ENCODE measurements around the gene MAPK8.
"Not testable (repeated sequence)": the region's sequence is repeated elsewhere in the genome, so short reads cannot be mapped to it uniquely, and the experiment has no call there.

MAPK8 gene

GRCh38 chr10:48417374-48417773 is 110.9 kb downstream of the MAPK8 start:
- H3K36me3 ChIP-seq = no peaks in the 10 kb centered on the region
- no peak overlapping the region for H3K27ac ChIP-seq
- no peaks in the 10 kb centered on the region for H3K4me1 ChIP-seq (ENCODE audit: control insufficient read depth in 1 of 2, insufficient read depth in 1 of 2, low read depth in 1 of 2, low read length in 1 of 2)
- H3K4me3 ChIP-seq (ENCODE audit: low read depth in 1 of 2, low read length in 1 of 2) = no peak overlapping the region
- no peaks in the 10 kb centered on the region for H3K9me3 ChIP-seq
- no peaks in the 10 kb centered on the region for H3K27me3 ChIP-seq
- TF ChIP-seq CTCF (IDR thresholded peaks at IDR 0.05) = no peak

- H3K27ac ChIP-seq = no peak overlapping the region
- no peaks in the 10 kb centered on the region for H3K9me3 ChIP-seq
- no peak for TF ChIP-seq CTCF (IDR thresholded peaks at IDR 0.05)
- no peaks in the 10 kb centered on the region for H3K36me3 ChIP-seq
- H3K27me3 ChIP-seq = no peaks in the 10 kb centered on the region
- H3K4me3 ChIP-seq (ENCODE audit: low read depth in 1 of 2, low read length in 1 of 2) = no peak overlapping the region
- no peaks in the 10 kb centered on the region for H3K4me1 ChIP-seq (ENCODE audit: control insufficient read depth in 1 of 2, insufficient read depth in 1 of 2, low read depth in 1 of 2, low read length in 1 of 2)
Observed at GRCh38 chr10:48418189-48418788, 111.8 kb downstream of the MAPK8 start.

- H3K27me3 ChIP-seq = no peaks in the 10 kb centered on the region
- H3K4me3 ChIP-seq (ENCODE audit: low read depth in 1 of 2, low read length in 1 of 2) = no peak overlapping the region
- no peak overlapping the region for H3K27ac ChIP-seq
- H3K9me3 ChIP-seq = no peaks in the 10 kb centered on the region
- no peak for TF ChIP-seq CTCF (IDR thresholded peaks at IDR 0.05)
- H3K36me3 ChIP-seq = no peaks in the 10 kb centered on the region
- no peaks in the 10 kb centered on the region for H3K4me1 ChIP-seq (ENCODE audit: control insufficient read depth in 1 of 2, insufficient read depth in 1 of 2, low read depth in 1 of 2, low read length in 1 of 2)
Observed at GRCh38 chr10:48419714-48420113, 113.2 kb downstream of the MAPK8 start.

- not testable (repeated sequence) for H3K27ac ChIP-seq; H3K36me3 ChIP-seq; H3K4me3 ChIP-seq (ENCODE audit: low read depth in 1 of 2, low read length in 1 of 2); H3K27me3 ChIP-seq; H3K9me3 ChIP-seq; H3K4me1 ChIP-seq (ENCODE audit: control insufficient read depth in 1 of 2, insufficient read depth in 1 of 2, low read depth in 1 of 2, low read length in 1 of 2)
Observed at GRCh38 chr10:48421862-48422261, 115.4 kb downstream of the MAPK8 start.

GRCh38 chr10:48423884-48424283 is 117.4 kb downstream of the MAPK8 start:
- Histone ChIP-seq H3K36me3 (peaks cover 10% of the 10 kb centered on the region), H3K27me3 (no peaks in the 10 kb centered on the region), H3K27ac (no peak overlapping the region), H3K9me3 (no peaks in the 10 kb centered on the region), H3K4me3 (ENCODE audit: low read depth in 1 of 2, low read length in 1 of 2) (no peak overlapping the region), H3K4me1 (ENCODE audit: control insufficient read depth in 1 of 2, insufficient read depth in 1 of 2, low read depth in 1 of 2, low read length in 1 of 2) (no peaks in the 10 kb centered on the region)
- TF ChIP-seq CTCF (IDR thresholded peaks at IDR 0.05) = no peak

- TF ChIP-seq CTCF (IDR thresholded peaks at IDR 0.05) = no peak
- Histone ChIP-seq H3K27me3 (no peaks in the 10 kb centered on the region), H3K27ac (no peak overlapping the region), H3K4me1 (ENCODE audit: control insufficient read depth in 1 of 2, insufficient read depth in 1 of 2, low read depth in 1 of 2, low read length in 1 of 2) (no peaks in the 10 kb centered on the region), H3K36me3 (peaks cover 10% of the 10 kb centered on the region), H3K4me3 (ENCODE audit: low read depth in 1 of 2, low read length in 1 of 2) (no peak overlapping the region), H3K9me3 (no peaks in the 10 kb centered on the region)
Observed at GRCh38 chr10:48428896-48429295, 122.4 kb downstream of the MAPK8 start.
